Common myeloid progenitor, CD34-positive (primary cell): Measurements from ENCODE around the gene RAB11FIP3.

Source experiments
- CTCF ChIA-PET: fragments of 350-600 bp; sonication (Branson Sonifier 250); formaldehyde crosslinking; loops from one replicate; lab custom pipeline; 2021; ENCODE audit warnings: antibody characterized with exemption; lab: Charles Lee
- POLR2A ChIA-PET: fragments of 350-600 bp; sonication (Branson Sonifier 250); formaldehyde crosslinking; loops from one replicate; lab custom pipeline; 2021; ENCODE audit warnings: antibody characterized with exemption; lab: Charles Lee
- DNase-seq, 3 donors: peaks; one replicate each; pipeline versions ENCODE4 v3.0.0 to v3.0.0-alpha.2; 2013
- H3K27ac ChIP-seq, 2 experiments: 1 replicate in 1 of 2; 2 replicates in 1 of 2; pipeline ENCODE4 v1.7.0; 2013; ENCODE audit warnings: inconsistent platforms in 2 of 2, low read length in 2 of 2, mild to moderate bottlenecking in 2 of 2, low read depth in 1 of 2, moderate library complexity in 1 of 2; ENCODE audit not compliant: severe bottlenecking in 2 of 2, insufficient read depth in 1 of 2, poor library complexity in 1 of 2
- H3K27me3 ChIP-seq, 5 experiments: replicated peaks in 2 of 5; 1 replicate in 3 of 5; 2 replicates in 2 of 5; pipeline versions ENCODE4 v1.6.1 to v1.7.0; 2013; ENCODE audit warnings: low read length in 4 of 5, mild to moderate bottlenecking in 2 of 5, moderate library complexity in 2 of 5, inconsistent platforms in 1 of 5; ENCODE audit not compliant: insufficient read depth in 5 of 5, control insufficient read depth in 4 of 5
- H3K36me3 ChIP-seq, 4 experiments: 1 replicate in 2 of 4; 2 replicates in 2 of 4; pipeline versions ENCODE4 v1.6.1 to v1.7.0; 2013; ENCODE audit warnings: low read length in 3 of 4, control low read depth in 1 of 4, mild to moderate bottlenecking in 1 of 4; ENCODE audit not compliant: control insufficient read depth in 4 of 4, insufficient read depth in 4 of 4
- H3K4me1 ChIP-seq, 4 experiments: 1 replicate in 3 of 4; 2 replicates in 1 of 4; pipeline versions ENCODE4 v1.6.1 to v1.7.1; 2013; ENCODE audit warnings: low read length in 3 of 4, mild to moderate bottlenecking in 3 of 4, control low read depth in 1 of 4, inconsistent platforms in 1 of 4, moderate library complexity in 1 of 4; ENCODE audit not compliant: control insufficient read depth in 4 of 4, insufficient read depth in 4 of 4; ENCODE audit errors: control extremely low read depth in 1 of 4
- H3K4me3 ChIP-seq, 7 experiments: 1 replicate in 4 of 7; 2 replicates in 3 of 7; pipeline versions ENCODE4 v1.5.1 to v1.7.0; 2013; ENCODE audit warnings: mild to moderate bottlenecking in 7 of 7, low read length in 6 of 7, moderate library complexity in 6 of 7, inconsistent platforms in 2 of 7, low read depth in 2 of 7, control low read depth in 1 of 7; ENCODE audit not compliant: insufficient read depth in 4 of 7, control insufficient read depth in 1 of 7; ENCODE audit errors: extremely low read depth in 1 of 7
- H3K9me3 ChIP-seq, 5 experiments: 1 replicate in 4 of 5; 2 replicates in 1 of 5; pipeline versions ENCODE4 v1.6.1 to v1.7.1; 2013; ENCODE audit warnings: low read length in 4 of 5, mild to moderate bottlenecking in 2 of 5, inconsistent platforms in 1 of 5, low read depth in 1 of 5, moderate library complexity in 1 of 5; ENCODE audit not compliant: control insufficient read depth in 4 of 5, insufficient read depth in 2 of 5; ENCODE audit errors: control extremely low read depth in 1 of 5
- WGBS: methylation state at CpG from one replicate; pipeline ENCODE4 v1.1.5; 2013; ENCODE audit not compliant: insufficient coverage; 5-methylcytosine and 5-hydroxymethylcytosine counted together

The RAB11FIP3 gene

DNA sequence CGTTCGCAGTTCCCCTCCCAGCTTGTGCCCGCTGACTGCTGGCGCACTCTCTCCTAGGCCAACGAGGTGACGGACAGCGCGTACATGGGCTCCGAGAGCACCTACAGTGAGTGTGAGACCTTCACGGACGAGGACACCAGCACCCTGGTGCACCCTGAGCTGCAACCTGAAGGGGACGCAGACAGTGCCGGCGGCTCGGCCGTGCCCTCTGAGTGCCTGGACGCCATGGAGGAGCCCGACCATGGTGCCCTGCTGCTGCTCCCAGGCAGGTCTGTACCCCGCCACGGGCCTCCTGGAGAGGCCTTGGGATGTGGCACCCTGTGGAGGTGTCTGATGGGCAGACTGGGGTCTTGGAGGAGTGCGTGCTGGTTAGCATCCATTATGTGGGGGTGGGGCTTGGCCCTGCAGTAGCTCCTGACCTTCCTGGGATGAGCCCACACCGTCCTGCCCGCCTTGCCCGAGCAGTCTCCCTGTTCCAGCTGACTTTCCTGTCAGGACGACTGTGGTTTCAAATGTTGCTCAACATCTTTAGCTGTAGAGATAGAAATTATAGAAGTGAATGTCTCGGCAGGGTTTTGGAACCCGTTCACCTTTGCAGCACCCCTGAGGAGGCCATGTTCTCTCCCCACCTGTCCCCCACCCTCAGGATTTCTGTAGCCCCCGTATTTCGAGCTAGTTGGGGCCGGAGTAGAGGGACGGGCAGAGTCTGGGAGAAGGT, 57.2 kb downstream of the RAB11FIP3 start:
- Histone ChIP-seq H3K27ac (no peak overlapping the region), H3K27me3 (no peaks in the 10 kb centered on the region), H3K36me3 (peaks cover 2 to 19% (median 8%) of the 10 kb centered on the region in 4 experiments), H3K9me3 (no peaks in the 10 kb centered on the region), H3K4me1 (peaks cover 0 to 9% (median 0%) of the 10 kb centered on the region in 4 experiments), H3K4me3 (no peak overlapping the region)
- ChIA-PET CTCF (interaction anchor here (1.3 to 2.0 kb wide), 4 partner anchors 12 to 110 kb away, joined by 3 to 4 read pairs (median 4); no protein-coding TSS in a partner anchor), POLR2A (no interaction called here)
- DNase-seq, result no peak
- 99% methylated on average over 28 of the region's 31 CpGs for WGBS

DNA sequence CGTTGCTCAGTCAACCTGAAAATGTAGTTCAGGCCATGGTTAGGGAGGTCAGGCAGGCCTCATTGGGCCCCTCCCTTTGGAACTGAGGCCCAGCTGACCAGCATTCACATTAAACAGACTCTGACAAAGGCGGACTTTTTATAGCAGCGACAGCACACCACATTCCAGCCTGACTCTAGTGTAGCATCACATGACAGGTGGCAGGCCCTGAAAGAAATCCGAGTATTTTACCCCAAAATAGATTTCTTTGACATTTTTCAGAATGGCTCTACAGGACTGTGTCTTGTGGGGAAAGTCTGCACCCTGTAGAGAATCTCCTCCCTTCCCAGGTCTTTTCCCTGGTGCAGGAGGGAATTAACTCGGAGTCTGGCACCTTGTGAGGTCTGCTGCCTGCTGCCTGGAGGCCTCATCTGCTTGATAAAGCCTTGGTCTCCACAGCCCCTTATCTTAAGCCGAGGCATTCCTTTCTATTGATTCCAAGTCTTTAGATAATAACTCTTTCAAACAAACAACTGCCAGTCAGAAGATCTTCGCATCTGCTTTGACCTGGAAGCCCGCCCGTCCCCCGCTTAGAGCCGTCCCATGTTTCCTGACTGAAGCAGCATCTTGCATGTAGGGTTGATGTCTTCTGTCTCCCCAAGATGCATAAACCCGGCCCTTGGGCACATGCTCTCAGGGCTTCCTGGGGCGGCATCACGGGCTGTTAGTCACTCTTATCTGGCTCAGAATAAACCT, 58.1 kb downstream of the RAB11FIP3 start:
- ChIA-PET POLR2A (no interaction called here), CTCF (interaction anchor here (0.6 to 2.0 kb wide), 4 partner anchors 11 to 109 kb away, joined by 3 to 4 read pairs (median 3); no protein-coding TSS in a partner anchor)
- peaks cover 2 to 21% (median 8%) of the 10 kb centered on the region in 4 experiments for H3K36me3 ChIP-seq
- no peaks in the 10 kb centered on the region for H3K27me3 ChIP-seq
- H3K4me3 ChIP-seq, result no peak overlapping the region
- no peak overlapping the region for H3K27ac ChIP-seq
- DNase-seq, result no peak
- 96% methylated on average over 11 of the region's 14 CpGs for WGBS
- H3K9me3 ChIP-seq, result no peaks in the 10 kb centered on the region
- H3K4me1 ChIP-seq, result peaks cover 0 to 5% (median 0%) of the 10 kb centered on the region in 4 experiments

DNA sequence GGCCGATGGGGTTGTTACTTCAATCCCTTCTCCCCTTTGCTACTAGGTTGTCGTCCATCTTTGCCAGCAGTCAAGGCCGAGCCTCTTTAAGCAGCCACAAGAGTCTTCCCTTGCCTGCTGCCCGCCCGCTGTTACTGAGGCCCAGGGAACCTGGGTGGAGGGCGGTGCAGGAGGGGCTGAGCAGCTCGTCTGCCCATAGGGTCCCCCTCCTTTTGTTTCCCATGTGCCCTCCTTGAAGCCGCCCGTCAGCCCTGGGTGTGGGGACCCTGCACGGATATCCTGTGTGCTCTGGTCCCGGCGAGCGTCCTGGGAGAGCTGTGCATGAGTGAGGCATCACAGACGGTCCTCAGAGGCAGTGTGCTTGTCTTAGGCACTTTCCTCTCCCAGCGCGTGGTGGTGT, 64.2 kb downstream of the RAB11FIP3 start:
- Histone ChIP-seq H3K4me3 (no peak overlapping the region), H3K36me3 (peaks cover 0 to 31% (median 14%) of the 10 kb centered on the region in 4 experiments)
- CTCF ChIA-PET, result interaction anchor here (1.2 to 2.5 kb wide), 4 partner anchors 16 to 97 kb away, joined by 3 to 11 read pairs (median 4); no protein-coding TSS in a partner anchor

DNA sequence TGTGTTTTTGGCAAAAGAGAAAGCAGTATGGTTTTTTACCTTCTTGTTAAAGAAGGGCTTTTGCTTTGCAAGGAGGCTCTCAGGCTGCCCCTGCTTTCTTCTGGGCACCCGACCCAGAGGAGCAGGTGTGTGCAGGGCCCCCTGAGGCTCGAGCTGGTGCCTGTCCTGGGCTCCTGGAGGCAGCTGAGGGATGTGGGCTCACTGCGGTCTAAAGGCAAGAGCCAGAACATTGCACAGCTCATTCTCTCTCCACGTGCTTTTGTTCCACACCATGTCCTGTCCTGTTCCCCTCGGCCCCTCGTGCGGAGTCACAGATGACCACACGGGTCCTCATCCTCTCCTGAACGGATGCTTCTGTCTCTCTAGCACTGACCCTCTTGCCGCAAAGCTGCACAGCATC, 65.3 kb downstream of the RAB11FIP3 start:
- 98% methylated on average over 10 of the region's 10 CpGs for WGBS
- ChIA-PET CTCF (interaction anchor here (1.0 to 2.5 kb wide), 5 partner anchors 11 to 99 kb away, joined by 3 to 11 read pairs (median 3); no protein-coding TSS in a partner anchor), POLR2A (no interaction called here)
- Histone ChIP-seq H3K27ac (no peak overlapping the region), H3K27me3 (no peaks in the 10 kb centered on the region), H3K4me3 (no peak overlapping the region), H3K36me3 (peaks cover 0 to 31% (median 13%) of the 10 kb centered on the region in 4 experiments), H3K4me1 (peaks cover 0 to 13% (median 0%) of the 10 kb centered on the region in 4 experiments), H3K9me3 (no peaks in the 10 kb centered on the region)
- no peak for DNase-seq

More for the DNA sequence above, 64.2 kb downstream of the RAB11FIP3 start:
- no peak for DNase-seq
- 95% methylated on average over 15 of the region's 16 CpGs for WGBS
- POLR2A ChIA-PET, result no interaction called here
- Histone ChIP-seq H3K4me1 (peaks cover 0 to 5% (median 0%) of the 10 kb centered on the region in 4 experiments), H3K27ac (no peak overlapping the region), H3K9me3 (no peaks in the 10 kb centered on the region), H3K27me3 (no peaks in the 10 kb centered on the region)

DNA sequence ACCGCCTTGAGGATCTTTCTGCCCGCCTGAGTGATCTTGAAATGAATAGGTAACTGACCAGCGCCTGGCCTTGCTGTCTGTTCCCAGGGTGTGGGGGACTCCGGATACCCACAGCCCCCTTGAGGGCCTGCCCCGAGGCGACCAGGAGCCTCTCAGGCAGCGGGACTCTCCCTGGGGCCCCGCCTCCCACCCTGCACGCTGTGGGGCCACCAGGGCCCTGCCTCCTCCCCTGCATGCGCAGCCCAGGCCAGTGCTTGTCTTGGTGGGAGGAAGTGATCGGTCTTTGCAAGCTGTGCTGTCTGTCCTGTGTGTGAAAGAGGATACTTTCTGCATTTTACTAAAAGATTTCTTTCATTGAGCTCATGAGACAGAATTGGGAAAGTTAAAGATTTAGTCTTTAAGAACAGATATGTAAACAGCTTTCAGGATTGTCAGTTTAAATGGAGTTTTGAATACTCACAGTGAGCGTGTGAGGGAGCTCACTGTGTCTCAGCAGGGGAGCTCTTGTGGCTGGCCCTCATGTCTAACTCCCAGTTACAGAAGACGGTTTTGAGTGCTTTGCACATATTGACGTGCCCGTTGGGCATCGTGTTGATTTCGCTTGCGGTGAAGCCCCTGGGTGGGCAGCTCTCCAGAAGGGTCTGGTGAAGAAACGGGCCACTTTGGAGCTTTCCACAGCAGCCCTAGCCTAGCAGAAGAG, 65.9 kb downstream of the RAB11FIP3 start:
- Histone ChIP-seq H3K27me3 (no peaks in the 10 kb centered on the region), H3K9me3 (no peaks in the 10 kb centered on the region), H3K36me3 (peaks cover 0 to 31% (median 13%) of the 10 kb centered on the region in 4 experiments), H3K4me3 (no peak overlapping the region), H3K4me1 (peaks cover 0 to 19% (median 0%) of the 10 kb centered on the region in 4 experiments), H3K27ac (no peak overlapping the region)
- 97% methylated on average over 8 of the region's 19 CpGs for WGBS
- POLR2A ChIA-PET, result interaction anchor here (0.6 kb wide), 1 partner anchor 250 kb away, joined by 3 read pairs; no protein-coding TSS in a partner anchor
- CTCF ChIA-PET, result interaction anchor here (1.0 to 1.3 kb wide), 2 partner anchors 21 to 41 kb away, joined by 3 read pairs; no protein-coding TSS in a partner anchor
- DNase-seq, result no peak

DNA sequence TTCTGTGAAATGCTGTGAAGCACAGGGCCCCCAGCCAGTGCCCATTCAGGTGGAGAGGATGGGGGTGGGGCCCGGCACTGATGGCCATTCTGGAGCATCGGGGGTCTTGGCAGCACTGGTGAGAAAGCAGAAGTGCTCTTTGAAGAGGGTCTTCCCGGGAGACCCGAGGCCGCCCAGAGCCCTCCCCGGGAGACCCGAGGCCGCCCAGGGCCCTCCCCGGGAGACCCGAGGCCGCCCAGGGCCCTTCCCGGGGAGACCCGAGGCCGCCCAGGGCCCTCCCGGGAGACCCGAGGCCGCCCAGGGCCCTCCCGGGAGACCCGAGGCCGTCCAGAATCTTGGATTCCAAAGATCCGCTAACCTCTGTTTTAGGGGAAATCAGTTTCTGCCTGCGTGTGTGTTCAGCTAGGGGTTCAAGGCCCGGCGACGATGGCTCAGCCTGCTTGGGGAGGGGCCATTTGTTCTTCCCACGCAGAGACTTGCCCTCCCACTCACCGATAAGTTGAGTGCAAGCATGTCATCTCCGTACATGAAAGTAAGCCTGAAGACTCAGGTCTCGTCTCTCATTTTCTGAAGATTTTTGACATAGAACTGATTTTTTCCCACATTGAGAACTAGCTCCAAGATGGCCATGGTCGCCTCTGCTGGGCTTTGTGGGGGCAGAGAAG, 66.9 kb downstream of the RAB11FIP3 start:
- no peaks in the 10 kb centered on the region for H3K9me3 ChIP-seq
- ChIA-PET CTCF (no interaction called here), POLR2A (interaction anchor here (0.6 kb wide), 1 partner anchor 251 kb away, joined by 3 read pairs; no protein-coding TSS in a partner anchor)
- peaks cover 0 to 22% (median 0%) of the 10 kb centered on the region in 4 experiments for H3K4me1 ChIP-seq
- no peak for DNase-seq
- no peak overlapping the region for H3K27ac ChIP-seq
- peaks cover 0 to 29% (median 13%) of the 10 kb centered on the region in 4 experiments for H3K36me3 ChIP-seq
- WGBS, result 98% methylated on average over 21 of the region's 30 CpGs
- H3K27me3 ChIP-seq, result no peaks in the 10 kb centered on the region
- no peak overlapping the region for H3K4me3 ChIP-seq
